Measurements from ENCODE around the gene FZR1.

DNA sequence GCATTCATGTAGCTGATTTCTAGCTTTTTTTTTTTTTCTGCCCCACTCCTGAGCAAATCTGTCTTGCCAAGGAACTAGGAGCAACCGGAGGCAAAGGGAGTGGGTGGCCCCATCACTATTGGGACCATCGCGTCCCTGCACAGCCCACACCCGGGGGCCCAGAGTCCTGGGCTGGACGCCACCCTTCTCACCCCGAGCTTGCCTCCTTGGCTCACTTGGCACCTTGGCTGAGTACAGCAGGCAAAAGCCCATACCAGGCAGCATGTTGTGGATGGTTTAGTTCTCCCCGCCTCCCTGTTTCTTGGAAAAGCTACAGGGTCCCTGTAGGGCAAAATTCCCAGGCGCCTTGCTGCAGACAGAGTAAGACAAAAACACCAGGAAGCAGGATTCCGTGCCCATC lies 39.5 kb upstream of the FZR1 start:
- TF ChIP-seq, protein P1, sequence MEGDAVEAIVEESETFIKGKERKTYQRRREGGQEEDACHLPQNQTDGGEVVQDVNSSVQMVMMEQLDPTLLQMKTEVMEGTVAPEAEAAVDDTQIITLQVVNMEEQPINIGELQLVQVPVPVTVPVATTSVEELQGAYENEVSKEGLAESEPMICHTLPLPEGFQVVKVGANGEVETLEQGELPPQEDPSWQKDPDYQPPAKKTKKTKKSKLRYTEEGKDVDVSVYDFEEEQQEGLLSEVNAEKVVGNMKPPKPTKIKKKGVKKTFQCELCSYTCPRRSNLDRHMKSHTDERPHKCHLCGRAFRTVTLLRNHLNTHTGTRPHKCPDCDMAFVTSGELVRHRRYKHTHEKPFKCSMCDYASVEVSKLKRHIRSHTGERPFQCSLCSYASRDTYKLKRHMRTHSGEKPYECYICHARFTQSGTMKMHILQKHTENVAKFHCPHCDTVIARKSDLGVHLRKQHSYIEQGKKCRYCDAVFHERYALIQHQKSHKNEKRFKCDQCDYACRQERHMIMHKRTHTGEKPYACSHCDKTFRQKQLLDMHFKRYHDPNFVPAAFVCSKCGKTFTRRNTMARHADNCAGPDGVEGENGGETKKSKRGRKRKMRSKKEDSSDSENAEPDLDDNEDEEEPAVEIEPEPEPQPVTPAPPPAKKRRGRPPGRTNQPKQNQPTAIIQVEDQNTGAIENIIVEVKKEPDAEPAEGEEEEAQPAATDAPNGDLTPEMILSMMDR (IDR thresholded peaks at IDR 0.05), result no peak
- TF ChIP-seq POLR2AphosphoS5 (IDR thresholded peaks at IDR 0.05) (peak in 1 of 3 donors; percentile 5), POLR2A (IDR thresholded peaks at IDR 0.05) (no peak)

All from transverse colon (tissue), 4 donors.